NCI-H82 (cell line): Measurements from ENCODE around the gene SPINK14.

Experiments used
- DNase-seq: peaks from one replicate; lab custom pipeline; 2025; lab: John Stamatoyannopoulos, UW

SPINK14 gene

GRCh38 chr5:148168246-148168645 lies at the start of gene SPINK14:
SPINK14 (plus strand) TSS chr5:148168546; CDS start chr5:148169733, 1,187 bp downstream.
- no peak for DNase-seq

- DNase-seq, result no peak
Measured at GRCh38 chr5:148120317-148120716, 48.0 kb upstream of the SPINK14 start.

GRCh38 chr5:148125641-148126040 lies 42.7 kb upstream of the SPINK14 start:
- DNase-seq, result peak; percentile 13

GRCh38 chr5:148135091-148136048 lies 33.0 kb upstream of the SPINK14 start:
- DNase-seq, result no peak

GRCh38 chr5:148140846-148141245 lies 27.5 kb upstream of the SPINK14 start:
- no peak for DNase-seq

GRCh38 chr5:148141645-148142044 lies 26.7 kb upstream of the SPINK14 start:
- DNase-seq, result no peak

GRCh38 chr5:148145916-148146315 lies 22.4 kb upstream of the SPINK14 start:
- no peak for DNase-seq

GRCh38 chr5:148146487-148146886 lies 21.9 kb upstream of the SPINK14 start:
- no peak for DNase-seq

- no peak for DNase-seq
Measured at GRCh38 chr5:148147415-148147814, 20.9 kb upstream of the SPINK14 start.

- DNase-seq, result no peak
Measured at GRCh38 chr5:148151872-148152271, 16.5 kb upstream of the SPINK14 start.

GRCh38 chr5:148152781-148153180 lies 15.6 kb upstream of the SPINK14 start:
- no peak for DNase-seq

GRCh38 chr5:148156609-148157008 lies 11.7 kb upstream of the SPINK14 start:
- no peak for DNase-seq

GRCh38 chr5:148162038-148162437 lies 6.3 kb upstream of the SPINK14 start:
- DNase-seq, result no peak

- peak; percentile 55 for DNase-seq
Measured at GRCh38 chr5:148163345-148163744, 5.0 kb upstream of the SPINK14 start.

- no peak for DNase-seq
Measured at GRCh38 chr5:148166550-148167283, 1.6 kb upstream of the SPINK14 start.

- no peak for DNase-seq
Measured at GRCh38 chr5:148172377-148172776, 4.0 kb downstream of the SPINK14 start.

GRCh38 chr5:148176480-148176879 lies 8.1 kb downstream of the SPINK14 start:
- DNase-seq, result peak; percentile 78

- no peak for DNase-seq
Measured at GRCh38 chr5:148177207-148177606, 8.9 kb downstream of the SPINK14 start.

GRCh38 chr5:148179234-148179824 lies 11.0 kb downstream of the SPINK14 start:
- peak; percentile 71 for DNase-seq

- no peak for DNase-seq
Measured at GRCh38 chr5:148186248-148187003, 18.1 kb downstream of the SPINK14 start.

- DNase-seq, result no peak
Measured at GRCh38 chr5:148191010-148191409, 22.7 kb downstream of the SPINK14 start.

- no peak for DNase-seq
Measured at GRCh38 chr5:148193202-148193601, 24.9 kb downstream of the SPINK14 start.
